Heart left ventricle (tissue), 16 donors: Measurements from ENCODE around the gene COMMD4. TPM values are rescaled to one million over a fixed set of nuclear protein-coding genes. Genes with fewer than 3 reads are reported as not detected.

Source experiments
- ATAC-seq, 4 donors: fragments of 200-7000 bp; cut with Tn5 transposase; one replicate each; pipeline ENCODE4 v1.9.1; 2020 to 2022; ENCODE audit warnings: moderate library complexity in 4 of 4, mild to moderate bottlenecking in 3 of 4, moderate number of reproducible peaks in 1 of 4
- DNase-seq, 5 donors: peaks; one replicate each; pipeline ENCODE4 v3.0.0-alpha.2; 2020
- H3K27ac ChIP-seq, 12 donors: fragments of 200-600 bp; sonication (generic) in 4 of 12; one replicate each; pipeline versions ENCODE4 v1.5.0 to v1.8.0; 2016 to 2022; ENCODE audit warnings: mild to moderate bottlenecking in 2 of 12
- H3K27me3 ChIP-seq, 9 donors: fragments of 200-600 bp; sonication (generic) in 2 of 9; one replicate each; pipeline versions ENCODE4 v1.5.1 to v1.8.0; 2016 to 2022; ENCODE audit warnings: mild to moderate bottlenecking in 3 of 9
- H3K36me3 ChIP-seq, 9 donors: fragments of 200-600 bp; sonication (generic) in 2 of 9; one replicate each; pipeline versions ENCODE4 v1.5.0 to v1.8.0; 2018 to 2022; ENCODE audit warnings: mild to moderate bottlenecking in 2 of 9
- H3K4me1 ChIP-seq, 12 donors: fragments of 200-600 bp; sonication (generic) in 4 of 12; one replicate each; pipeline versions ENCODE4 v1.5.0 to v1.8.0; 2016 to 2022; ENCODE audit warnings: mild to moderate bottlenecking in 3 of 12
- H3K4me3 ChIP-seq, 12 donors: fragments of 200-600 bp; sonication (generic) in 4 of 12; one replicate each; pipeline versions ENCODE4 v1.5.0 to v1.8.0; 2017 to 2022; ENCODE audit warnings: mild to moderate bottlenecking in 9 of 12, moderate library complexity in 4 of 12
- H3K9me3 ChIP-seq, 12 donors: fragments of 200-600 bp; sonication (generic) in 4 of 12; one replicate each; pipeline versions ENCODE4 v1.5.0 to v1.8.0; 2016 to 2022; ENCODE audit warnings: mild to moderate bottlenecking in 1 of 12
- POLR2A ChIP-seq, 2 donors: fragments of 450-650 bp; IDR thresholded peaks; one replicate each; pipeline ENCODE4 v1.6.1; 2017; ENCODE audit warnings: antibody characterized with exemption in 2 of 2, mild to moderate bottlenecking in 2 of 2, moderate library complexity in 2 of 2
- WGBS, 4 donors: extraction: QIAGEN DNeasy Blood & Tissue Kit in 2 of 4; methylation state at CpG; one replicate each; pipeline versions ENCODE4 v1.1.5 to v1.1.7; 2013 to 2018; 5-methylcytosine and 5-hydroxymethylcytosine counted together
- intact Hi-C, 10 donors: fragments of 100-400 bp; cut with DNase I; formaldehyde crosslinking; loops; one replicate each; pipeline versions ENCODE4 v1.11.1 to v1.14.2; 2022
- polyA plus RNA-seq, 2 donors: library from polyadenylated mRNA; stranded (reverse); fragments of 200-250 nt; gene quantifications; one replicate each; pipeline ENCODE4 v1.2.3, GENCODE V29; 2013
- total RNA-seq, 9 donors: library from RNA; depleted of rRNA in 2 of 9; stranded (reverse); fragments of >200 nt in 2 of 9; fragmentation: NEBNext Ultra II Directional in 3 of 9; extraction: Animal tissue kit (Norgen Biotek cat#: 25700) in 3 of 9; gene quantifications; one replicate each; pipeline versions ENCODE4 v1.1.0 to v1.2.4, GENCODE V29; 2016 to 2023
- TF ChIP-seq, protein P1 (sequence below), 12 donors: fragments of 200-600 bp; sonication (generic) in 4 of 12; IDR thresholded peaks; one replicate each; pipeline versions ENCODE4 v1.5.0 to v1.8.0; 2018 to 2022; ENCODE audit warnings: antibody characterized with exemption in 12 of 12, mild to moderate bottlenecking in 5 of 12
- donor health status: ischemic (EF 13 %, LVEDD 7.1; RV severe dilation, severe dysfunction).
- donor health status: healthy with polysubstance abuse.
- donor health status: DM: no; HTN: yes; CAD: no.
- donor health status: DM: no; HTN: no; CAD: no.
- donor health status: ischemic (EF 25% LVEDD 6.9; RV normal size, moderate dysfunction).
- donor health status: ischemic (EF 25% LVEDD 5.7; RV mildly dilated, moderate dysfunction).
- donor health status: healthy.
- donor health status: DM: yes; HTN: yes; CAD: no.
- donor health status: ischemic (EF 35%, LVEDD 5.7; RV mildly dilated, moderate dysfunction).
- donor health status: nonischemic (EF 11% LVEDD 7.7; RV severe dilation, severe dysfunction).
- donor health status: DM: yes; HTN: yes; CAD: no.
- donor health status: PGD.
- donor health status: ischemic (EF 29% LVEDD 5.4; RV normal size, mild dysfunction).
- donor health status: nonischemic (EF 23%, LVEDD 6.1; RV moderate dilation, normal function).

Gene COMMD4
- total and polyA plus RNA-seq, 11 donors: 23.9 to 66.9 (median 37.6) TPM

GRCh38 chr15:75325922-75326321 is 9.9 kb upstream of the COMMD4 start:
- ATAC-seq (no peak), DNase-seq (no peak)
- H3K36me3 ChIP-seq: no peaks in the 10 kb centered on the region
- no peak overlapping the region for H3K4me3 ChIP-seq
- H3K27me3 ChIP-seq: no peaks in the 10 kb centered on the region
- no peak for TF ChIP-seq POLR2A (IDR thresholded peaks at IDR 0.05)
- TF ChIP-seq, protein P1, sequence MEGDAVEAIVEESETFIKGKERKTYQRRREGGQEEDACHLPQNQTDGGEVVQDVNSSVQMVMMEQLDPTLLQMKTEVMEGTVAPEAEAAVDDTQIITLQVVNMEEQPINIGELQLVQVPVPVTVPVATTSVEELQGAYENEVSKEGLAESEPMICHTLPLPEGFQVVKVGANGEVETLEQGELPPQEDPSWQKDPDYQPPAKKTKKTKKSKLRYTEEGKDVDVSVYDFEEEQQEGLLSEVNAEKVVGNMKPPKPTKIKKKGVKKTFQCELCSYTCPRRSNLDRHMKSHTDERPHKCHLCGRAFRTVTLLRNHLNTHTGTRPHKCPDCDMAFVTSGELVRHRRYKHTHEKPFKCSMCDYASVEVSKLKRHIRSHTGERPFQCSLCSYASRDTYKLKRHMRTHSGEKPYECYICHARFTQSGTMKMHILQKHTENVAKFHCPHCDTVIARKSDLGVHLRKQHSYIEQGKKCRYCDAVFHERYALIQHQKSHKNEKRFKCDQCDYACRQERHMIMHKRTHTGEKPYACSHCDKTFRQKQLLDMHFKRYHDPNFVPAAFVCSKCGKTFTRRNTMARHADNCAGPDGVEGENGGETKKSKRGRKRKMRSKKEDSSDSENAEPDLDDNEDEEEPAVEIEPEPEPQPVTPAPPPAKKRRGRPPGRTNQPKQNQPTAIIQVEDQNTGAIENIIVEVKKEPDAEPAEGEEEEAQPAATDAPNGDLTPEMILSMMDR (IDR thresholded peaks at IDR 0.05): no peak
- no peak overlapping the region for H3K27ac ChIP-seq
- intact Hi-C loops: loop anchor here in 2 of 10 donors (10.0 kb wide), 1 partner anchor 91 kb away; no protein-coding TSS in a partner anchor
- H3K4me1 ChIP-seq: no peaks in the 10 kb centered on the region
- WGBS, 4 donors: 83 to 96% (median 90%) methylated on average over 4 of the region's 4 CpGs
- no peaks in the 10 kb centered on the region for H3K9me3 ChIP-seq

DNA sequence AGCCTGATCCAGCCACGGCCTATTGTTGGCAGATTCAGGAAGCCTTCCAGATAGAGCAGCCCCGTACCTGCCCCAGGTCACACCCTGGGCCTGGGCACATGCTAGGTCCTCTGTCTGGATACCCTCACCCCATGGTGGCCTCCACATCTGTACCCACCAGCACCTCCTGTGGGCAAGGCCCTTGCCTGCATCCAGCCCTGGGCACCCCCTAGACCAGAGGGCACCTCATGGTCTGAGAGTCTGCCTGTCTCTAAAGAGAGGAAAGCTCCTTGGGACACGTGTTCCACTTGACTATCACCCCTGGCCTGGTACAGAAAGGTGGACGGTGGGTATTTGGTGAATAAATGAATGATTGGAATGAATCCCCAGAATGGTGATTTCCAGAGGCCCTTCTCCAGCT is 8.9 kb upstream of the COMMD4 start:
- TF ChIP-seq, protein P1 (IDR thresholded peaks at IDR 0.05): no peak
- TF ChIP-seq POLR2A (IDR thresholded peaks at IDR 0.05): no peak
- H3K4me3 ChIP-seq: no peak overlapping the region
- no peaks in the 10 kb centered on the region for H3K27me3 ChIP-seq
- ATAC-seq: no peak
- H3K27ac ChIP-seq: no peak overlapping the region
- H3K4me1 ChIP-seq: no peaks in the 10 kb centered on the region
- WGBS, 4 donors: 71 to 88% (median 78%) methylated on average over 4 of the region's 4 CpGs
- intact Hi-C loops: loop anchor here in 2 of 10 donors (10.0 kb wide), 1 partner anchor 92 kb away; no protein-coding TSS in a partner anchor
- no peak for DNase-seq
- no peaks in the 10 kb centered on the region for H3K36me3 ChIP-seq
- H3K9me3 ChIP-seq: no peaks in the 10 kb centered on the region

- H3K4me1 ChIP-seq: no peaks in the 10 kb centered on the region
- intact Hi-C loops: loop anchor here in 2 of 10 donors (10.0 kb wide), 1 partner anchor 93 kb away; no protein-coding TSS in a partner anchor
- 76 to 100% (median 87%) methylated on average over 1 to 3 of the region's 3 CpGs for WGBS, 4 donors
- H3K27me3 ChIP-seq: no peaks in the 10 kb centered on the region
- DNase-seq (no peak), ATAC-seq (no peak)
- H3K4me3 ChIP-seq: no peak overlapping the region
- no peak overlapping the region for H3K27ac ChIP-seq
- TF ChIP-seq, protein P1 (IDR thresholded peaks at IDR 0.05): no peak
- TF ChIP-seq POLR2A (IDR thresholded peaks at IDR 0.05): no peak
- no peaks in the 10 kb centered on the region for H3K9me3 ChIP-seq
- H3K36me3 ChIP-seq: no peaks in the 10 kb centered on the region
These were observed 8.4 kb upstream of the COMMD4 start for GRCh38 chr15:75327491-75327890.

DNA sequence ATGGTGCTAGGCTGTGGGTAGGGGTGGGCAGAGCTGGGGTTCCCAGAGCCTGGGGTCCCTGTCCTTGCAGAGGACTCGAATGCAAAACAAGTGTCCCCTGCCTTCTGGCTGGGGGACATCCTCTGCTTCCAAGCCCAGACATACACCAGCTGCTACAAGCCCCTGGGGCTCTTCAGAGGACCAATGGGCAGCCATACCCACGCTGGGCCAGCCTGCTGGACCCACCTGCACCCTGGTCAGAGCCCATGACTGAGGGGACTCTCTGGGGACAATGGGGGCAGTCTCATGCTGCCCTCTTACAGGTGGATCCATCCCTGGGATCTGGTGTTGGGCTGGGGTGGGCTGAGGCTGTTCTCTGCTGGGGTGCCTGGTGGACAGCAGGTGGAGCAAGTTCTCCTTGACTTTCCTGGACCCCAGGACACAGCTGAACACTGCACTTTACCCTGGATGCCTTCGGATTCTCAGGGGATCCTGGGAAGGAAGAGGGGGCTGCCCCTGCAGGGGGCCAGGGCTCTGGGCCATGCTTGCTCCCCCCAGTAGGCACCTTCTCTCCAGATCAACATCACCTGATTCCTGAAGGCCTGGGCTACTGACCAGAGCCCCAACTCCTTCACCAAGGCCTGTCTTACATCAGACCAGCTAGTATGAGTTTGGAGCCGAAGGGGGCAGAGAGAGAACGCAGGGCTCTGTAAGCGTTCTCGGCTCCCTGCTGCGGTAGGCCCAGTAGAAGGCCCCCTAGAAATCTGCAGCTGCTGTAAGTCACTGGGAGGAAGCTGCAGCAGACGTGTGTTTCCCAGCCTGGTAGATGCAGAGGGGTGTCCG is 7.2 kb upstream of the COMMD4 start:
- no peaks in the 10 kb centered on the region for H3K36me3 ChIP-seq
- no peak overlapping the region for H3K27ac ChIP-seq
- no peak for DNase-seq
- no peaks in the 10 kb centered on the region for H3K4me1 ChIP-seq
- intact Hi-C loops: loop anchor here in 2 of 10 donors (10.0 kb wide), 1 partner anchor 94 kb away; no protein-coding TSS in a partner anchor
- 57 to 75% (median 71%) methylated on average over 5 to 10 of the region's 10 CpGs for WGBS, 4 donors
- H3K27me3 ChIP-seq: no peaks in the 10 kb centered on the region
- ATAC-seq: no peak
- H3K4me3 ChIP-seq: no peak overlapping the region
- TF ChIP-seq POLR2A (IDR thresholded peaks at IDR 0.05): no peak
- H3K9me3 ChIP-seq: no peaks in the 10 kb centered on the region
